Measurements from ENCODE around the gene NSD1. TPM values are rescaled to one million over a fixed set of nuclear protein-coding genes. Genes with fewer than 3 reads are reported as not detected.

NSD1 gene
- total RNA-seq, 1 donor from 2014 or later: 178 TPM

DNA sequence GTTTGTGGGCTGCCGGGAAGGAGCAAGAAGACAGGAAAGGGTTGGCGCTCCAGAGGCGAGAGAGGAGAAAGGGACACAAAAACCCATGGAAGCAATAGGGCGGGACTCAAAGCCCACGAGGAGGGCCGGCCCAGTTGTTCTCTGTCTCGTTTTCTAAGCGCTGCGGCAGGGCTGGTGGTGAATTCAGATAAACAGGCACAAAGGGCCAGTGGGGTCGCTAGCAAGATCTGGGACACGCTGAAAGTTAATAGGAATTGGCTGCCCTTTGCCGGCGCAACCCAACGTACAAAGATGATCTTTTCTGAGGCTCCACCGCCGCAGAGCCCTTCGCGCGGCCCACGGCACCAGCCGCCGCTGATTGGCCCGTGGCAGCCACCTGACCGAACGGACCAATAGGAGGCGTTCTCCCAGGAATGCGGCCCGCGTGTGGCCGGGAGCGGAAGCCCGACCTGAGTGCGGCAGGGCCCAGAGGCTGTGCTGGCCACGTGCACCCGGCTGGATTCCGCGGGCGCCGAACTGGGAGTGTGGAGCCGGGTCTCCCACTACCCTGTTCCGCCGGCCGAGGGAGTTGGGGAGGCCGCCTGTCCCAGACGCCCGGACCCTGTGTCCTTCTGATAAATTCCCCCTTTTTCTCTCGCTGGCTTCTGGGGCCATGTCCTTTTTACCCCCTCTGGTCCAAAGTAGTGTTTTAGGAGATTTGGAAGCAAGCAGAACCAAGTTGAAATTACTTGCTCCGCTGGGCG lies 16.8 kb upstream of the NSD1 start:
- Mint-ChIP-seq H3K4me3 (ENCODE audit: low read depth) (no peak overlapping the region), H3K4me1 (ENCODE audit: low read depth) (peaks cover under 1% of the 10 kb centered on the region), H3K27me3 (peaks cover 5% of the 10 kb centered on the region), H3K9me3 (ENCODE audit: low read depth) (no peaks in the 10 kb centered on the region), H3K27ac (no peak overlapping the region), H3K36me3 (ENCODE audit: insufficient read depth) (no peaks in the 10 kb centered on the region)
- DNase-seq (ENCODE audit: low spot score, unreplicated experiment): peak; percentile 42
- TF ChIP-seq, protein P1, sequence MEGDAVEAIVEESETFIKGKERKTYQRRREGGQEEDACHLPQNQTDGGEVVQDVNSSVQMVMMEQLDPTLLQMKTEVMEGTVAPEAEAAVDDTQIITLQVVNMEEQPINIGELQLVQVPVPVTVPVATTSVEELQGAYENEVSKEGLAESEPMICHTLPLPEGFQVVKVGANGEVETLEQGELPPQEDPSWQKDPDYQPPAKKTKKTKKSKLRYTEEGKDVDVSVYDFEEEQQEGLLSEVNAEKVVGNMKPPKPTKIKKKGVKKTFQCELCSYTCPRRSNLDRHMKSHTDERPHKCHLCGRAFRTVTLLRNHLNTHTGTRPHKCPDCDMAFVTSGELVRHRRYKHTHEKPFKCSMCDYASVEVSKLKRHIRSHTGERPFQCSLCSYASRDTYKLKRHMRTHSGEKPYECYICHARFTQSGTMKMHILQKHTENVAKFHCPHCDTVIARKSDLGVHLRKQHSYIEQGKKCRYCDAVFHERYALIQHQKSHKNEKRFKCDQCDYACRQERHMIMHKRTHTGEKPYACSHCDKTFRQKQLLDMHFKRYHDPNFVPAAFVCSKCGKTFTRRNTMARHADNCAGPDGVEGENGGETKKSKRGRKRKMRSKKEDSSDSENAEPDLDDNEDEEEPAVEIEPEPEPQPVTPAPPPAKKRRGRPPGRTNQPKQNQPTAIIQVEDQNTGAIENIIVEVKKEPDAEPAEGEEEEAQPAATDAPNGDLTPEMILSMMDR (IDR thresholded peaks at IDR 0.05; ENCODE audit: unreplicated experiment): no peak

DNA sequence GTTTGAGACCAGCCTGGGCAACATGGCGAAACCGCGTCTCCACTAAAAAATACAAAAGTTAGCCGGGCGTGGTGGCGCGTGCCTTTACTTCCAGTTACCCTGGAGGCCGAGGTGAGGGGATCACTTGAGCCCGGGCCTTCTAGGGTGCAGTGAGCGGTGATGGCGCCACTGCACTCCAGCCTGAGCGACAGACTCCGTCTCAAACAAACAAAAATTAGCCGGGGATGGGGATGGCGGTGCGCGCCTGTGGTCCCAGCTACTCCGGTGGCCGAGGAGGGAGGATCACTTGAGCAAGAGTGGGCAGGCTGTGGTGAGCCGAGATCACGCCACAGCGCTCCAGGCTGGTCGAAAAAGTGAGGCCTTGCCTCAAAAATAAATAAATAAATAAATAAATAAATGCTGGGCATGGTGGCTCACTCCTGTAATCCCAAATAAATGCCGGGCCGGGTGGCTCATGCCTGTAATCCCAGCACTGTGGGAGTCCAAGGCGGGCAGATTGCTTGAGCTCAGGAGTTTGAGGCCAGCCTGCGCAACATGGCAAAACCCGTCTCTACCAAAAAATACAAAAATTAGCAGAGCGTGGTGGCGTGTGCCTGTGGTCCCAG lies 16.0 kb upstream of the NSD1 start:
- H3K27ac Mint-ChIP-seq: no peak overlapping the region
- H3K27me3 Mint-ChIP-seq: peaks cover 5% of the 10 kb centered on the region
- no peak overlapping the region for H3K4me3 Mint-ChIP-seq (ENCODE audit: low read depth)
- no peak for DNase-seq (ENCODE audit: low spot score, unreplicated experiment)
- no peaks in the 10 kb centered on the region for H3K9me3 Mint-ChIP-seq (ENCODE audit: low read depth)
- no peaks in the 10 kb centered on the region for H3K36me3 Mint-ChIP-seq (ENCODE audit: insufficient read depth)
- TF ChIP-seq, protein P1 (IDR thresholded peaks at IDR 0.05; ENCODE audit: unreplicated experiment): no peak
- no peaks in the 10 kb centered on the region for H3K4me1 Mint-ChIP-seq (ENCODE audit: low read depth)

DNA sequence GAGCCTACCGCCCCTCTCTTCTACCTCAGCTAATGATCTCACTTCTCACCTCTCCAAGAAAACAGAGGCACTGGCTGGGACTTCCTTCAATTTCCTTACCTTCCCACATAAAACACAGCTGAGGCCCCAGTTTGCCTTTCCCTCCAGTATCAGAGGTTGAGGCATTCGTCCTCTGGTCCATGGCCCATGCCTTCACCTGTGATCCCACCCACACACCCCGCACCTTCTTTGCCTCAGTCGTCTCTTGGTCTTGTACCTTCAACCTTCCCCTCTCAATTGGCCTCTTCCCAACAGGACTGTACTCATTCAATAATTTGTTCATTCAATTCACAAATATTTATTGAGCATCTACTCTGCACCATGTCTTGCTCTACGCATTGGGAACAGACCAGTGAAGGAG lies 11.0 kb upstream of the NSD1 start:
- Mint-ChIP-seq H3K27ac (no peak overlapping the region), H3K4me3 (ENCODE audit: low read depth) (no peak overlapping the region), H3K36me3 (ENCODE audit: insufficient read depth) (no peaks in the 10 kb centered on the region), H3K27me3 (no peaks in the 10 kb centered on the region), H3K4me1 (ENCODE audit: low read depth) (no peaks in the 10 kb centered on the region), H3K9me3 (ENCODE audit: low read depth) (no peaks in the 10 kb centered on the region)
- no peak for DNase-seq (ENCODE audit: low spot score, unreplicated experiment)
- TF ChIP-seq, protein P1 (IDR thresholded peaks at IDR 0.05; ENCODE audit: unreplicated experiment): no peak

DNA sequence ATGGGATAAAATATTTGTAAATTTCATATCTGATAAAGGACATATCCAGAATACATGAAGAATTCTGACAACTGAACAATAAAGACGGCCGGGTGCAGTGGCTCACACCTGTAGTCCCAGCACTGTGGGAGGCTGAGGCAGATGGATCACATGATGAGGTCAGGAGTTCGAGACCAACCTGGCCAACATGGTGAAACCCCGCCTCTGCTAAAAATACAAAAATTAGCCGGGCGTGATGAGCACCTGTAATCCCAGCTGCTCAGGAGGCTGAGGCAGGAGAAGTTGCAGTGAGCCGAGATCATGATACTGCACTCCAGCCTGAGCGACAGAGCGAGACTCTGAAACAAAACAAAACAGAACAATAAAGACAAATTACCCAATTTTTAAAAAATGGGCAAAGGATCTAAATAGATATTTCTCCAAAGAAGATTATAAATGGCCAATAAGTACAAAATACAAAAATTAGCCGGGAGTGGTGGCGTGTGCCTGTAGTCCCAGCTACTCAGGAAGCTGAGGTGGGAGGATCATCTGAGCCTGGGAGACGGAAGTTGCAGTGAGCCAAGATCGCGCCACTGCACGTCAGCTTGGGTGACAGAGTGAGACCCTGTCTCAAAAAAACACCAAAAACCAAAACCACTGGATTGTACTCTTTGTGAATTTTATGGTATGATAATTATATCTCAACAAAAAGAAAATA lies 9.6 kb upstream of the NSD1 start:
- Mint-ChIP-seq H3K27me3 (peaks cover 2% of the 10 kb centered on the region), H3K4me3 (ENCODE audit: low read depth) (no peak overlapping the region), H3K27ac (no peak overlapping the region), H3K4me1 (ENCODE audit: low read depth) (no peaks in the 10 kb centered on the region), H3K36me3 (ENCODE audit: insufficient read depth) (no peaks in the 10 kb centered on the region), H3K9me3 (ENCODE audit: low read depth) (no peaks in the 10 kb centered on the region)
- no peak for DNase-seq (ENCODE audit: low spot score, unreplicated experiment)
- TF ChIP-seq, protein P1 (IDR thresholded peaks at IDR 0.05; ENCODE audit: unreplicated experiment): no peak

DNA sequence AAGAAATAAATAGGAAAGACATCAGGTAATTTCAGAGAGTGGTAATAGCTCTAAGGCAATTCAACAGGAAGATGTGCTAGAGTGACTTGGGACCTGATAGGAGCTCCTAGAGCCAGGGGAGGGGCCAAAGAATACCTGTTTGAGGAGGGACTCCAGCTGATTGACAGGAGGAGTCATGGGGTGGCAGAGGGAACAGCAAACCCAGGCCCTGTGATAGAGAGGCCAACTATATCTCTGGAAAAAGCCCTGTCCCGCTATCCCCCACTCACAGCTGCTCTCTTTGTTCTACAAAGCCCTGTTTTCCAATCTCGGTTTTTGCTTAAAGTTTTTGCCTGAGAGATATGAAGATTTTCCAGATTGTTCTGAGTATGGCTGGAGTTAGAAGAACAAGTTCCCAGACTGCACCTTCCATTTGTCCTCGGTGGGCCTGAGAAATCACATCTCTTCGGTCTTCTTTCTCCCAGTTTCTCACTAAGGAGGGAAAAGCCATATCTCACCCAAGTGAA lies 9.0 kb upstream of the NSD1 start:
- Mint-ChIP-seq H3K4me3 (ENCODE audit: low read depth) (no peak overlapping the region), H3K27ac (no peak overlapping the region)

More for the DNA sequence above, 9.0 kb upstream of the NSD1 start:
- TF ChIP-seq, protein P1 (IDR thresholded peaks at IDR 0.05; ENCODE audit: unreplicated experiment): no peak
- Mint-ChIP-seq H3K9me3 (ENCODE audit: low read depth) (no peaks in the 10 kb centered on the region), H3K36me3 (ENCODE audit: insufficient read depth) (no peaks in the 10 kb centered on the region), H3K4me1 (ENCODE audit: low read depth) (no peaks in the 10 kb centered on the region), H3K27me3 (peaks cover 8% of the 10 kb centered on the region)
- no peak for DNase-seq (ENCODE audit: low spot score, unreplicated experiment)

Data from progenitor cell of endocrine pancreas (in vitro differentiated cells).